ENCODE measurements around the gene DNAJB8.
A peak's percentile ranks its signal among the peaks of the same experiment; 100 is the strongest.

Gene DNAJB8

DNA sequence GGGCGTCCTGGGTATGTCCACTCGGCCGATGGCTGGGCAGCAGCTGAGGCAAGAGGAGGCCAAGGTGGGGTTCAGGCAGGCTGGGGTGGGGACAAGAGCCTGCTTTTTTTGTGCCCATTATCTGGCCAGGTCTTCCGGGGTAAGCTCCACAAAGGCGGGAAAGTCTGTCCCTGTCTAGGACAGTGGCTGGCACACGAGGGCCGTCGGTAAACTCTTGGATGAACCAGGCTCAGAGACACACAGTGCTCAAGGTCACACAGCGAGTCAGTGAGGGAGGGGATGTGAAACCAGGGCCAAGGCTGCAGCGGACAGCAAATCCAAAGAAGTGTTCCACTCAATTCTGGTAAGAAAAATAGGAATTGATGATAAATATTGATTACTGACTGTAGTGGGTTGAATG is 2.9 kb downstream of the DNAJB8 start:
- DNase-seq, result no peak

DNA sequence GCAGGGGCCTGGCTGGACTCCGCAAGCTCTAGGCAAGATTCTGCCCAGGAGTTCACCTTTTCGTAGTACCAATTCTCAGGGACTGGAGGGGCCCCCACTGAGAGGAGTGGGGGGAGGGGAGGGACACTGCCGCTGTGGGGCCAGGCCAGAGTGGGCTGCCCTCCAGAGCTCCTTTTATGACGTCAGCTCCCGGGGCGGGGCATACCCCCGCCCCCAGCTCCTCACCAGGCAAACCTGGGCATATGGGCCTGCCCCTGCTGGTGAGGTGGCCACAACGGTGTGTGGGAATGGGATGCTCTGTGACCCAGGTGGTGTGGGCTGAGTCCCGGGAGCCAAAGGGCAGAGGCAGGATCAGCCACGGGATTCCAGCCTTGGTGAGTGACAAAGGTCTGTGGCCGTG is 3.3 kb downstream of the DNAJB8 start:
- no peak for DNase-seq

DNA sequence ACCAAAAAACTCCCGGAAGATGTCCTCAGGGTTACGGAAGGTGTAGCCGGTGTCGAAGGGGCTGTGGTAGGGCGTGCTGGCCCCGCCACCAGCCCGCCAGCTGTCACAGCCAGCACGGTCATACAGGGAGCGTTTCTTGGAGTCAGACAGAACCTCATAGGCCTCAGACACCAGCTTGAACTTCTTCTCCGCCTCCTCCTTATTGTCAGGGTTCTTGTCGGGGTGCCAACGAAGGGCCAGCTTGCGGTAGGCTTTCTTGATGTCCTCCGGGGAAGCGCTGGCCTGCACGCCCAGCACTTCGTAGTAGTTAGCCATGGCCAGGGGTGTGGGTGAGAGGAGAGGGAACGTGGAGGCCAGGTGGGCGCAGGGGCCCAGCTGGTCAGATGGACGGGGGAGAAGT is 3.8 kb downstream of the DNAJB8 start:
- no peak for DNase-seq

DNA sequence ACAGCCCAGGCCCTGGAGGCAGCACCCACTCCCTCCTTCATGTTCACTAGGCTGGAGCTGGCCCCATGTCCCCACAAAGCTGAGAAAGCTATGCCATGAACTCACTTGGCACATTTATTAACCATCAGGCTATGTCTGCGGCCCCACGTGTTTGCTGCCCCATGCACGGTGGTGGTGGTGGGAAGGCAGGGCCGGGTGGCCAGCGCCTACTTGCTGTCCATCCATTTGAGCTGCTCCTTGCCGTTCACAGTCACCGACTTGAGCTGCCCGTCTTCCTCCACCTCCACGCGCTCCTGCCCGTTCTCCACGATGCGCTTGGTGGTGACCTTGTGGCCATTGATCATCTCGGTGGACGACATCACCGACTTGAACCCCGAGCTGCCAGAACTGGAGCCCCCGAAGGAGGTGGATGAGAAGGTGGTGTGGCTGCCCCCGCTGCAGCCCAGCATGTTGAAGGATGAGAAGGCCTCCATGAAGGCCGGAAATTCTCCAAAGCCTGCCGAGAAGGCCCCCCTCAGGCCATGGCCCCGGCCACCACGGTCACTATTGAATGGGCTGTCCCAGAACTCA is 4.3 kb downstream of the DNAJB8 start:
- no peak for DNase-seq

DNA sequence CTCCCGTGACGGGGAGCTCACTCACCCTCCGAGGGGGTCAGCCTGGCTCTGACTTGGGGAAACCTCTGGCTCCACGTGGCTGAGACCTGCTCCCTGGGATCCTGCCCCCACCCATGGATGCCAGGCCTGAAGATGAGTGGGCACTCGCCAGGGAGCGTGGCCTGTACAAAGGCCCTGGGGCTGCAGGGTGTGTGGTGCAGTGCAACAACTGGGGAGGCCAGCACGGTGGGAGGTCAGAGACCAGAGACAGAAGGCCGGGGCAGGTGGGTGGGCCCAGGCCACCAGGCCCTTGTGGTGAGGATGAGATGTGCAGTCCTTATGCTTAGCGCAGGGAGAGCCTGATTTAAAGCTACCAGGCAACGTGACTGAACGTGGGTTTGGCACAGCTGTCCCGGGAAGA is 5.0 kb downstream of the DNAJB8 start:
- no peak for DNase-seq

DNA sequence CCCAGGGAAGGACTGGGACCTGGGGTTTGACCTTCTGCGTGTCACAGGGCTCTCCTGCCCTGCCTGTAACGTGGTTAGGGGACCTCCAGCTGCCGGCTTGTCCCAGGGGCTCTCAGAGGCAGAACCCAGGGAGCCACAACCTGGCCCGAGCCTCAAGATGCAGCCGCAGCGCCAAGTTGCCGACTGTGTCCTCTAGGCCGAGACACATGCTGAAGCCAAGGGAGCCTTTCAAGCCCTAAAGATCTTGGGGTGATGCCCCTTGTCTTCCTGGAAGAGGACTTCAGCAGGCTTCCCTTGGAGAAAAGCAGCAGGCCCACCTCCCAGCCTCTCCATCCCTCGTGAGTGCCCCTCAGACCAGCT is 7.2 kb downstream of the DNAJB8 start:
- no peak for DNase-seq

DNA sequence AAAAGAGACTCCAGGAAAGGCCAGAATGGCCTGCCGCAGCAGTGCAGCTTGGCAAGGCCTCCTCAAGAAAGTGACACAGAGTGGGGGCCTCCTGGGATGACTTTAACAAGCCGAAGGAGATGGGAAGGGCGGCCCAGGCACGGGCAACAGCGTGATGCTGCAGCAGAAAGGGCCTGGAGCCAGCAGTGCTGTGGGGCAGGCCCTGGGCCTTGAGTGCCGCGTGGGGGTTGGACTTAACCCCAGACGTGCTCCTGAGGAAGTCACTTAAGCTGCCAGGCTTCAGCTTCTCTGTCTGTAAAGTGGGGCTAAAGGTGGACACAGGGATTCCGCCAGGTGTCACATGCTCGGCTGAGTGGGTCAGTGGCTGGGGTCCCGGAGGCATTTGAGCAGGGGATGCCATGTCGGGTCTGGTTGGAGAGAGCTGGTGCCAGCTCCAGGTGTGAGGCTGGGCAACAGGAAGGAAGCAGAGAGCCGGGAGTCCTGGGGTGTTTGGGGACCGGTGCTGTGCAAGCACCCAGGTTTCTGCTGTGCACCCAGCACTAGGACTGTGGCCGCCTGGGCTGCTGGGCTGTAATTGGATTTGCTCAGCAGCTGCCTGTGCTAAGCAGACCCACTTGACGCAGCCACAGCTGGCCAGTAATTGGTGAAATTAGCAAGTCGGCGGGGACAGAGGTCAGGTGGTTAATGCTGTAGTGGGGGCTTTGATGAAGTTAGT is 7.8 kb downstream of the DNAJB8 start:
- DNase-seq, result no peak

DNA sequence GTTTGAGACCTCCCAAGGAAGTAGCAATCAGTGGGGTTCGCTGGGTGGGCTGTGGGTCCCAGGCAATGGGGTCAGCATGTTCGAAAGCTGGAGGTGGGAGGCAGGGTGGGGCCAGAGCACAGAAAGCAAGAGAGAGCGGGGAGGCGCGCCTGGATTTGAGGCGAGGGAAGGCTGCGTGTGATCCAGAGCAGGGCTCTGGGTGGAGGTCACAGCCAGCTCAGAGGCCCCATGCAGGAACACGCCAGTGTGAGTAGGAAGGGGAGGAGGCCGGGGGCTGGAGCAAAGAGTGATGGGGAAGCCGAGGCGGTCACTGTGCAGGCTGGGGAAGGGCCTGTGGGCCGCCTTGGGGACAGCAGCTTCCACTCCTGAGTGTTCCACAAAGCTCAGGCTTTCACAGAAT is 8.8 kb downstream of the DNAJB8 start:
- no peak for DNase-seq

DNA sequence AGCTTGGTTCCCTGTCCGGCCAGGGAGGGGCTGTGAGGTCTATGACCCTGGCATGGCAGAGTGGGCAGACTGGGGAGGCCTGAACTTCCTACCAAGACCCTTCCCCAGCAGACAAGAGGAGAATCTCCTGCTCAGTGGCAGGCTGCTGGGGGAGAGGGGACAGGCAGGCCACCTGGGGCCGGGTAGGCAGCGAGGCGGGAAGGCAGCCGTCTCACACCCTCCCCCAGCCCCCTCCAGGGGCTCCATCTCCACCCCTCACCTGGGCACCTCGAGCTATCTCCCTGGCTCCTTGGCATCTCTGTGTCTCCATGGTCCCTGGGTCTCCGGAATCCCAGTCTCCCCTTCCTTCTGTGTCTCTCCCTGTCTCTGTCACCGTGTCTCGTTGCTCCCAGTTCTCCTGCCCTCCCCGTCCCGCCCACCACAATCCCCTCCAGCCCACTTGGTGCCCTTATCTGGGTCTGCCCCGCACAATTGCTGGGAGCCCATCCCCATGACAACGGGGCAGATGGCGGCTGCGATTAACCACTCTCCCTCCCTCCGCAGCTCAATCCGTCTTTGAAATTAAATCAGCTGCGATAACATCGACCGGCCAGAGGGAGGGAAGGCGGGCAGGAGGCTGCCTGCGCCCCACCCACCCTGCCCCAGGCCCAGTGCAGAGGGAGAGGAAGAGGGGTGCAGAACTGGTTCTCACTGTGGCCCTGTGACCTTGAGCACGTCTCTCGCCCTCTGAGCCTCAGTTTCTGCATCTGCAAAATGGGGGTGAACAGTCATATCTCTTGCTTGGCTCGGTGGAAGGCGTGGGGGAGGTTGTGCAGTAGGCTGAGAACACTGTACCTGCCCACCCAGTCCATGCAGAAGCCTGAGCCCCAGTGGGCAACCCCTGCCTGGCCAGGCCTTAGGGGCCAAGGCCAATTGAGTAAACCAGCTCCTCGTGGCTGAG is 9.6 kb downstream of the DNAJB8 start:
- DNase-seq, result no peak

DNA sequence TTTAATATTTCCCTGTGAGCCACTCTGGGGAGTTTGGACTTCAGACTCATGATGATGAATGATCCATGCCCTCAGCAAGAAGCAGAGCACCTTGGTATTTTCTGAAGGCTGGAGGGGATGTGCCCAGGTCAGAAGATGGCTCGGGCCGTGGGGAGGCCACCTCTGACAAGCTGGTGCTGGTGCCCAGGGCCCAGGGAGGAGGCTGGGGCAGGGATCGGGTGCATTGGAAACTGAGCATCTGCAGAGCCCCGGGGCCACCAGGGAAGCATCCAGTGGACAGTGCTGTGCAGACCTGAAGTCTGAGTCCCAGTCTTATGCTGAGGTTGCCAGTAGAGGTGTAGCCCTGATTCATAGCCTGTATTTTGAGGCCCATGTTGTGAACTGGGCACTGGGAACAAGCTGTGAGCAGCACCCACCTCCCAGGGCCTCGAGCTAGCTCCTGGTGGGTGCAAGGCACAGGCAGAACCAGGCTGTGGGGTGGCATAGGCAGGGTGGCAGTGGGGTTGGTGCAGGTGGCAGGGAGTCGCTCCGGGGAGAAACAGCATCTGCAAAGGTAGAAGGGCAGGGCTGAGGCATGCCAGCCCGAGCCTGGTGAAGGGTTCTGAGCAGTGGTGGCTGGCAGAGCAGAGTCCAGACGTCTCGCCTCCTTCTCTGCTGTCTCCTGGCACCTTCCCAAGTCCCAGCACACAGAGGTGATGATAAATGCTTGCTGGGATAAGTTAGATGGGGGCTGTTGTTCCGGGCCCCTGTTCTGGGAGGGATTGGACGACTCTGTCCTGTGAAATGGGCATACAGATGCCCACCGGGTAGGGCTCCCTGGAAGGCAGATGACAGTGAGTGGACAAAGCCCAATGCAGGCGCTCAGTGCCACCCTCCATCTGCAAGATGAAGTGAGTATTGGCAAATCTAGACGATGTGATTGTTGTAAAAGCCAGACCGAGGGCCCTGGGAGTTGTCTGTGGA is 10.6 kb downstream of the DNAJB8 start:
- no peak for DNase-seq

DNA sequence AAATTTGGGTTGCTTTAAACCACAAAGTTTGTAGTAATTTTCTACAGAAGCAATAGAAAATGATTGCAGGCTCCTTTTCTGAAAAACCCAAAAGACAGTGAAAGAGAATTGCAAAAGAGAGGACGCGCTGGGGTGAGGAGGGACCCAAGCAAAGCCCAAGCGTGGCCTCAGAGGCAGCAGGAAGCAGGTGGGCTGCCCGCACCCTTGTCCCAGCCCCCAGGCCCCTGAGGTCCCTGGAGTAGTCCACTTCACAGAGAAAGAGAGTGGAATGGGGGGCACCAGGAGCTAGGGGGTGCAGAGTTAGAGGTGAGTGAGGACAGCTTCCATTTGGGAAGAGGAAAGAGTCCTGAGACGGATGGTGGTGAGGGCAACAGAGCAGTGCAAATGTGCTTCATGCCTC is 11.6 kb downstream of the DNAJB8 start:
- DNase-seq, result no peak

DNA sequence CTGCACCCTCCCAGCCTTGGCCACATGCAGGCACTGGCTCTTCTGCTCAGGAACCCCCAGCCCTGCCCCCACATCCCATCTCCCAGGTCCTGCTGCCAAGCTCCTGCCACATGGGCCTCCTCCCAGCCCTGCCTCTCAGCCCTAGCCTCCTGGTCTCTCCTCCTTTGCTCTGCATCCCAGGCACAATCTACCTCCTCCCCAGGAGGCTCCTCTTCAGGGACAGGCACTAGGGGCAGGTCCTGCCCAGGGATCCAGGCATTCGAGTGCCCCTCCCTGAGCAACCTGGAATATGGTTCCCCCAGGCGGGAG is 12.4 kb downstream of the DNAJB8 start:
- no peak for DNase-seq

DNA sequence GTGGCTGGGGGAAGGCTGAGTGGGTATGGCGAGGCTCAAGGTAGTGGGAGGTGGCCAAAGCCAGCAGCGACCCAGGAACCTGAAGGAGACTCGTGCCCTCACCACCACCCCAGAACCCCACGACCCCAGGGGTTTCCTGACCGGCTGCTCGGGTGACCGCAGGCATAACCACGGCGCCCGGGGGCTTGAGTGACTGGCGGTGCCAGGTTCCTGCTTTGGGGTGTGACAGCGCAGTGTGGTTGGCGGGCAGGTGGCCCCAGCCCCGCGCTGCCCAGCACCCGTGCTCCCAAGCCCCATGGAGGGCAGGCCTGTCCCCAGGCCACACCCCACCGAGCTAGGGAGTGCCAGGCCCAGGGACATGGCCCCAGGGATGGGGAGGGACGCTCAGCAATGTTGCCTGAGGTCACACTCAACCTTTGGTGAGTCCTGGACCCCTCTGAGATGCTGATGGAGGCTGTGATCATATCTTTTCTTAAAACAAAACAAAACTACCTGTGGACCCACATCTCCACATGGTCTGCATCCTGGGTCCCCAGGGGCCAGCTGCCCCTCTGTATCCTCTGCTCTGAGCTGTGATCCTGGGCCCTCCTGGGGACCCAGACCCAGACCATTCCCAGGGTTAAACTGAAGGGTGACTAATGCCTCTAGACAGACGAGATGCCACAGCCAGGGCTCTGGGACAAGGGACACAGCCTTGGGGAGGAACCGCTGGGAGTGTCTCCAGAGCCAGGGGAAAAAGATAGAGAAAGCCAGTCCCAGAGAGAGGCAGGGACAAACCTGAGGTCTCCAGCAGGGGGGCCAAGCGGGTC is 13.0 kb downstream of the DNAJB8 start:
- no peak for DNase-seq

DNA sequence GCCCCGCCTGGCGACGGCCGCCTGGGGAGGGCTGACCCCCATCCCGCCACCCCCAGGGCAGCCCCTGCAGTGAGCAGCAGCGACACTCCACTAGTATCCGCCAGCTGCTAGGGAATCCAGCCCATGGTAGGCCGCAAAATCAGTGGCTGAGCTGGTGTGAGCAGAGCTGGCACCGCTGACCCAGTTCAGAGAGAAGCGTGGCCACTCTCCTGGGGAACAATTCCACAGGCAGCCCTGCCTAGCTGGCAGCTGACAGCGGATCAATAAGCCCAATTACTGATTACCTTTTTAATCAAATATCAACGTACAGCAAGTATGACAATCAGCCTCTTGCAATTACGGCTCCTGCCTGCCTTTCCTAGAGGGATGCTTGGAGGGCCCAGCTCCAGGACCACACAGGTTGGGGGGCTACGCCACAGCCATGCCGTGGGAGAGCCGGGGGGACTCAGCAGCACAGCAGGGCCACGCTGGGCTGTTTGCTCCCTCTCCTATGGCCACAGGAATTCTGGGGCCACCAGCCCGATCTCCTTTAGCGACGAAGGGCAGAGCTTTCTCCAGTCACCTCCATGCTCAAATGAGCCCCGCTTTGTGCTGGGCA is 13.9 kb downstream of the DNAJB8 start:
- no peak for DNase-seq

DNA sequence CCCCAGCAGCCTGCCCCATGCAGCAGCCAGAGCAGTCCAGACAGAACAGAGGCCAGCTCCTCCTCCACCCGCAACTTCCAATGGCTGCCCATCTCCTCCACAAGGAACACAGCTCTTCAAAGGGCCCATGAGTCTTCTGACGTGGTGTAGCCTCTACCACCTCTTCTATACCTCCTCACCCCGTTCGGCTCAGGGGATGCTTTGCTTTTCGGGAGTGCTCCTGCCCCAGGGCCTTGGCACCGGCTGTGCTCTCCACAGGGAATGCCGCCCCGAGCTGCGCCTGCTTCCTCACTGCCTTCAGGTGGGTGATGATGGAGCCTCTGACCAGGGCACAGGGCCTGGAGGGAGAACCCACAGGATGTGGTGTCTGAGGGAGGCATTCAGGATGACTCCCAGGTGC is 14.6 kb downstream of the DNAJB8 start:
- no peak for DNase-seq

DNA sequence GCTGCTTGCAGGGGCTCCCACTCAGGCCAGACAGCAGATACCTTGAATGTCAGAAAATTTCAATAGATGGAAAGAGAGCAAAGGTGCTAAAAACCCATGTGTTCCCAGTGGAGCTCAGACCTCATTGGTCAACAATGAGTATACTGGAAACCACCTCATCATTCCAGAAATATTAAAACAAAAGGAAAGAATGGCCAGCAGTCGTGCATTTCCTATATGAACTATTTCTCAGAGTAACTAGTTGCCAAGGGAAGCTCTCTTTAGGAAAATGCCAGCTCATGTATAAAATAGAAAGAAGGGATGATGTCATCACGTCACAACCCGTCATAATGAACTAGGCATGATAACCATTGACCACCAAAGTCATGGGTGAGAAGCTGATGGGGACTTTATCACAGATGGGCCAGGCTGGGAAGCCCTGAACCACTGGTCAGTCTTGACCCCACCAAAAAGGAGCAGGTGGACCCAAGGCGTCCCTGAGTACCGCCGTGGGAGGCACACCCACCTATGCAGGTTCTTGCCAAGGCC is 17.5 kb downstream of the DNAJB8 start:
- DNase-seq, result no peak

DNA sequence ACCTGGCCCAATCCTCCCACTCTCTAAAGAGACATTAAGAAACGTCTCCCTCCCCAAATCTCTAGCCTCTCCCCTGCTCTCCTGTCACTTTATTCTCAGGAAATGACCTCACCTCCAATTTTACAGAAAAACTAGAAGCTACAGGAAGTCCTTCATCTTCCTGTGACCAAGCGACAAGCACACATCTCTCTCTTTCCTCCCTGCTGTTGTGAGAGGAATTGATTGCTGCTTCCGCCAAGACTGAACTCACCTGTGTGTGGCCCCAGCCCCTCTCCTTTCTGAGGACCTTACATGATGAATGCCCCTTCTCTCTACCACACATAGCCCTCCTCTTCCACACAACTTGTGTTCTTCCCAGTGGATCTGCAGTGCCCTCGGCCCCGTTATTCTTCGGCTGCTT is 18.2 kb downstream of the DNAJB8 start:
- no peak for DNase-seq

DNA sequence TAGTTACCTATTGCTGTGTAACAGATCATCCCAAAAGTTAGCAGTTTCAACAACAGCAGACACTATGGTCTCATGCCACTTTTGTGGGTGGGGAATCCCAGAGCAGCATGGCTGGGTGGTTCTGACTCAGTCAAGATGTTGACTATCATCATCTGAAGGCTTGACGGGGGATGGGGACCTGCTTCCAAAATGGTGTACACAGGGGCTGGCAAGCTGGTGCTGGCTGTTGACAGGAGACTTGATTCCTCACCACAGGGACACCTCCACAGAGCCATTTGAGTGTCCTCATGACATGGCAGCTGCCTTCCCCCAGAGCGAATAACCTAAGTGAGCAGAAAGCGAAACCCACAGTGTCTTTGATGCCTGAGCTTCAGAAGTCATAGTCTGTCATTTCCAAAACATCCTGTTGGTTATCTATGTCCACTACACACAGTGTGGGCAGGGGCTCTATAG is 19.1 kb downstream of the DNAJB8 start:
- peak in 1 of 2 donors; percentile 13 for DNase-seq

DNA sequence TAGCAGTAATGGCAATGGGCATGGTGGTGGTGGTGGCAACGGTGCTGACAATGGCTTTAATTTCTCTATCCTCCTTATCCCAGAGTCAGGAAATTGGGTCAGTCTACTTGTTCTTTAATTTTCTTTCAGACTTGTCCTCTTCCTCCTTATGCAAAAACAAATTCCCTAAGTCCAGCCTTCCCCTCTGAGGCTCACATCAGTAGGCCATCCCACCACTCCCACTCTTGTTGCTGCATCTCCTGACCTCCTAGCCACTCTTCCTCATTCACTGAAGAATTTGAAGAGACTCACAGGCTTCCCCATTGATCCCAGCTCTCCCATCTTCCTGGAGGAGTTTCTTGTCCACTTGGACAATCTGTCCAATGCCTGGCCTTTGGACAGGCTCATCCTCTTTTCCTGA is 19.9 kb downstream of the DNAJB8 start:
- DNase-seq, result peak; percentile 40 to 69

DNA sequence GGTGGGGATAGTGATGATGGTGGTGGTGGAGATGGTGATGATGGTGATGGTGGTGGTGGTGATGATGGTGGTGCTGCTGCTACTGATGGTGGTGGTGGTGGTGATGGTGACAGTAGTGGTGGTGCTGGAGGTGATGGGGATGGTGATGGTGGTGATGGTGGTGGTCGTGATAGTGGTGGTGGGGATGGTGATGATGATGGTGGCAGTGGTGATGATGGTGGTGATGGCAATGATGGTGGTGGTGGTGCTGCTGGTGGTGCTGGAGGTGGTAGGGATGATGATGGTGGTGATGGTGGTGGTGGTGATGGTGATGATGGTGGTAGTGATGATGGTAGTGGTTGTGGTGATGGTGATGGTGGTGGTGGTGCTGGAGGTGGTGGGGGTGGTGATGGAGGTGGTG is 21.3 kb downstream of the DNAJB8 start:
- no peak for DNase-seq

DNA sequence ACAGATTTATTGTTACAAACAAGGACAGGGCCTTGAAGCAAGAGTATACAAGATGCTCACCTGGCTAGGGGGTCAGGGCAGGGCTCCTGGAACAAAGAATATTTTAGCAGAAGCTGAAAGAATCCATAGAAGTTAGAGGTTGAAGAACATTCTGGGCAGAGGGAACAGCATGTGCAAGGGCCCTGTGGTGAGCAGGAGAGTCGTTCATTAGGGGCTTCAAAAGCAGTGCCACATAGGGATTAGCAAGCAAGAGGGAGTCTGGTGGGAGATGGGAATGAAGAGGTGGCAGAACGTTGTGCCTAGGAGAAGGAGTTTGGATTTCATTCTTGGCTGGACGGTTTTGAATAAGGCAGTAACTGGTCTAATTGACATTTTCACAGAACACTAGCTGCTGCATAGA is 22.9 kb downstream of the DNAJB8 start:
- DNase-seq, result no peak

Data from inflammatory macrophage (primary cell).